NCI-H446 (cell line): ENCODE measurements around the gene SLC46A1.

Experiments
- DNase-seq, 2 experiments: peaks; one replicate each; lab custom pipeline; 2025; lab: John Stamatoyannopoulos, UW

Gene SLC46A1

GRCh38 chr17:28381141-28381825 lies 24.7 kb downstream of the SLC46A1 start:
- no peak for DNase-seq

DNA sequence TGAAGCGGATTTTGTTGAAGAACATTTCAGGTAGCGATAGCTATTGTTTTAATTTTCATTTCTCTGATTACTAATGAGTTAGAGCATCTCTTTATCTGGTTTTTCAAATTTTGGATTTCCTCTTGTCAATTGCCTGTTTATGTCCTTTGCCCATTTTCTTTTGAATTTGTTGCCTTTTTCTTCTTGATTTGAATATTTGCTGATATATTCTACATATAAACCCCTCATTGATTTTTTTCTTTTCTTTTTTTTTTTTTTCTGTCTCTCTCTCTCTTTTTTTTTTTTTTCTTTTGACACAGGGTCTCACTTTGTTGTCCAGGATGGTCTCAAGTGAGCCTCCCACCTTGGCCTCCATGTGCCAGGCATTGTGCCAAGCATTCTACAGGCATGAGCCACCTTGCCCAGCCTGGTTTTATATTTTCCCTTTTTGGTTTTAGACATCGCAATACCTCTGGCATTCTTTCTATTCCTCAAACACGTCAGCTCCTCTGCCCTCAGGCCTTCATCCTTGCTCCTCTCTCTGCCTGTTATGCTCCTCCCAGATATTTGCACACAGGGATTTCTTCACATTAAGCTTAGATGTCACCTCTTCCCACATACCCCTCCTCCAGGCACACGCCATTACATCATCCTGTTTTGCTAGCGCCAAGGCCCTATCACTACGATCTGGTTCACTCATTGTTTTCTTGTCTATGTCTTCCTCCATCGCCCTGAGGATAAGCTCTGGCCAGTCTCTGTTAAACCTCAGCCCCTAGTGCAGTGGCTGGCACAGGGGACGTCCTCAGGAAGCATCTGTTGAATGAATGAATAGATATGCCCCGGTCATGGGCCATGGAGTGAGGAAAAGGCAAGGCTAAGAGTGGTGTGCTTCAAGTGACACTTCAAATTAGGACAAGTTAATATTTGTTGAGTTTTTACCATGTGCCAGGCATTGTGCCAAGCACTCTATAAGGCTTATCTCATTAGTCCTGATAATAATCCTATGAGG lies 25.9 kb downstream of the SLC46A1 start:
- no peak for DNase-seq

- no peak for DNase-seq
These were observed 33.1 kb downstream of the SLC46A1 start for GRCh38 chr17:28372945-28373274.

DNA sequence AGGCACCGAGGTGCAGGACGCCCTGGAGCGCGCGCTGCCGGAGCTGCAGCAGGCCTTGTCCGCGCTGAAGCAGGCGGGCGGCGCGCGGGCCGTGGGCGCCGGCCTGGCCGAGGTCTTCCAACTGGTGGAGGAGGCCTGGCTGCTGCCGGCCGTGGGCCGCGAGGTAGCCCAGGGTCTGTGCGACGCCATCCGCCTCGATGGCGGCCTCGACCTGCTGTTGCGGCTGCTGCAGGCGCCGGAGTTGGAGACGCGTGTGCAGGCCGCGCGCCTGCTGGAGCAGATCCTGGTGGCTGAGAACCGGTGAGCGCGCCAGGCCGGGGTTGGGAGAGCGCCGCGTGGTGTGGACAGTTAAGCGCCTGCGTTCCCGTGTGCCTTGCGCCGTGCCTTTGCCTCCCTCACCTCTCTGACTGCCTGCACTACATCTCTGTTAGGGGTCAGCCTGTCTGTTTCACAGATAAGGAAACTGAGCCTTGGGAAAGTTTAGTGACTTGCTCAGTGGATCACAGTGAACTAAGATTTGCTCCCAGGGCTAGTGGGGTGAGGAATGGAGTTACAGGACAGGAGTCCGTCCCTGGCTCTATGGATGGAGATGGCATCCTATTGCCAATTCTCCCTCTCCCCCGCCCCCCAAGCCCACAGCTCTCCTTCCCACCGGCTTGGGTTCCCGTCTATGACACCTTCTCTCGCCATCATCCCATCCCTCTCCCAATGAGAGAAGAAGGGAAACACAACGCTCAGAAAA lies 33.6 kb downstream of the SLC46A1 start:
- DNase-seq, result no peak

- peak; percentile 84 to 94 for DNase-seq
These were observed 34.5 kb downstream of the SLC46A1 start, which contains the start of gene SARM1 for GRCh38 chr17:28371245-28372202. TSS of gene SARM1 (plus strand) at chr17:28371694. CDS start at chr17:28372033, 339 bp downstream.

DNA sequence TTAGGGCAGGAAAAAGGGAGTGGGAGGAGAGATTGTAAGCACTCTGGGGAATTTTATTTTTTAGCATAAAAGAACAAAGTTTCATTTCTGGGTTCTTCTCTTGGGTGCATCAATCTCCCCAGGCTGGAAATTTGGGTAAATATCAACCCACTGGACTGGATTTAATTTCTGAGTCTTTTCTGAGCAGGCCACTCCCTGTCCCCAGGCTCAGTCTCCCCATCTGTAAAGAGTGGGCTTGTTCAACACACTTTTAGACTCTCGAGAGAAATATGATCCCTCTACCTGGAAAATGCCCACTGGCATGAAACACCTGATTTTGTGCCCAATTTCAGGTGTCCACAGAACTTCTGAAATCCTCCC lies 35.3 kb downstream of the SLC46A1 start:
- DNase-seq, result no peak

GRCh38 chr17:28370035-28370743 lies 35.8 kb downstream of the SLC46A1 start, which contains the start of gene VTN:
TSS of gene VTN (minus strand) at chr17:28370307. CDS start at chr17:28370203, 104 bp downstream.
- DNase-seq, result no peak

DNA sequence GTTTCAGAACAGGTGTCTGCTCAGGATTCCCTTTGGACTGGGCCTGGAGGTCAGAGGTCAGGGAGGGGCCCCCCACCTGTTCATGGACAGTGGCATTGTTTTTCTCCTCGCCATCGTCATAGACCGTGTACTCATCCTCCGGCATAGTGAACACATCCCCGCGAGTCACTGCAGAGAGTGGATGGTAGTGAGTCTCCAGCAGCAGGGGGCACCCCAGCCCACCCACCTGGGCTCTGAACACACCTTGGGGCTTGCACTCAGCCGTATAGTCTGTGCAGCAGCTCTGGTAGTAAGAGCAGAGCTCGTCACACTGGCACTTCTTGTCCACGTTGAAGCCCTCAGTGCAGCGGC lies 36.4 kb downstream of the SLC46A1 start:
- DNase-seq, result no peak

- no peak for DNase-seq
These were observed 36.9 kb downstream of the SLC46A1 start for GRCh38 chr17:28368915-28369683.

DNA sequence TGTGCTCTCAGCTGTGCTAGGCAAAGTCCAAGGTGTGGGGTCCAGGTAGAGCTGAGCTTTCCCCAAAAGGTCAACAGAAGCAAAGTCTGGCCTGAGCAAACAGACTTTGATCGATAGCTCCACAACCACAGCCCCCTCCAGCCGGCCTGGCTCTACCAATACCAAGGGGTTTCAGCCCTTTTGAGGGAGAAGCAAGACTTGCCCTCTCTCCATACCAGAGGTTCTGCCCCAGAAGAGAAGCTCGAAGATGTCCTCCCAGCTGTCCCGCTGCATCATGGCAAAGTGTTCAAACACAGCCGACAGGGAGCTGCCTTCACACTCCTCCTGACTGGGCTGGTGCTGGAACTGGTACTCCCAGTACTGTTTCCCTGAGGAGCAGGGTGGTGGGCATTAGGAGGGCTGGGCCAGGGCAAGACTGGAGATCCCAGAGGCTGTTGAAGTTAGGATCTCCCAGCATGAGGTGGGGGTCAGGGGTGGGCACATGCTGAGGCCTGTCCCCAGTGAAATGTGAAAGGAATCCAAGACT lies 37.6 kb downstream of the SLC46A1 start:
- DNase-seq, result no peak

- no peak for DNase-seq
These were observed 38.2 kb downstream of the SLC46A1 start for GRCh38 chr17:28367641-28368305.

- no peak for DNase-seq
These were observed 39.4 kb downstream of the SLC46A1 start for GRCh38 chr17:28366605-28367004.

DNA sequence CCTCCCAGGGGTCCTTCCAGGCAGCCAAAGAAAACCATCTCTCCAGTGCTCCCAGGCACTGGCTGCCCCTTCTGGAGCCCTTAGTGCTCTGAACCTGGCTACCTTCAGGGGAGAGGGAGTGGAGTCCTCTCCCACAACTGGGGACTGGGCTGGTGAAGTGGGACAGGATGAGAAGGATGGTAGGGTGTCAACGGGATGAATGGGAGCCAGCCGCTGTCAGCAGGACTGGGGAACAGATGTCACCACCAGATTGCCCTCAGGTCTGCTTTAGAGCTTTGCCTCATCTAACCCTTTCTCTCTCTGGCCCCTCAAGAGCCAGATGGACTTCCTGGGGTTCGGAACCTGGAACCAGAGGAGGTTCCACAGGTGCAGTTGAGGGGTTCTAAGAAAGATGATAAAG lies 40.5 kb downstream of the SLC46A1 start:
- DNase-seq, result no peak

- no peak for DNase-seq
These were observed 41.2 kb downstream of the SLC46A1 start, which contains the start of gene SEBOX for GRCh38 chr17:28364665-28365363. TSS of gene SEBOX (minus strand) at chr17:28365199. CDS start at chr17:28365151, 48 bp downstream.

GRCh38 chr17:28363776-28364650 lies 42.0 kb downstream of the SLC46A1 start:
- DNase-seq, result no peak

- DNase-seq, result no peak
These were observed 42.8 kb downstream of the SLC46A1 start for GRCh38 chr17:28363186-28363585.

GRCh38 chr17:28357901-28358197 lies 48.2 kb downstream of the SLC46A1 start:
- peak in 1 of 2 experiments; percentile 12 for DNase-seq
